Activated T-cell treated with anti-CD3 and anti-CD28 coated beads, Interleukin-2, amount 50 U/mL, for 1 hour (primary cell): ENCODE data around the gene FAM76A.
"Not testable (repeated sequence)": the region's sequence is repeated elsewhere in the genome, so short reads cannot be mapped to it uniquely, and the experiment has no call there.

Source experiments
- DNase-seq: peaks from one replicate; pipeline ENCODE4 v3.0.0-alpha.2; 2020

The FAM76A gene

DNA sequence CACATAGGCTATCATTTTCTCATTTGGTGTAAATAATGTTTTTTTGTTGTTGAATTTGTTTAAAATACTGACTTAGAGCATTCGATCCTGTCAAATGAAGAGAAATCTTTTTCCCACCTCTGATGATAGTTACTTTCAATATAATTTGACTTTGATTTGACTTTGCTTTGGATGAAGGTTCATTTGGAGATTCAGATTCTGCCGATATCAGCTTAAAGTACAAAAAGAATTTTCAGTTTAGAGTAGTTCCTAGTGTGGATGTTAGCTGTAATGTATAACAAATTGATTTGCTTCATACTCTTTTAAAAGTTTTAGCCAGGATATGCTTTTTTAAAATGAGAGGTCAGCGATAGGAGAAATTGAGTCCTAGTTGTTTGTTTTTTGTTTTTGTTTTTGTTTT, 57.2 kb downstream of the FAM76A start:
- DNase-seq: no peak

DNA sequence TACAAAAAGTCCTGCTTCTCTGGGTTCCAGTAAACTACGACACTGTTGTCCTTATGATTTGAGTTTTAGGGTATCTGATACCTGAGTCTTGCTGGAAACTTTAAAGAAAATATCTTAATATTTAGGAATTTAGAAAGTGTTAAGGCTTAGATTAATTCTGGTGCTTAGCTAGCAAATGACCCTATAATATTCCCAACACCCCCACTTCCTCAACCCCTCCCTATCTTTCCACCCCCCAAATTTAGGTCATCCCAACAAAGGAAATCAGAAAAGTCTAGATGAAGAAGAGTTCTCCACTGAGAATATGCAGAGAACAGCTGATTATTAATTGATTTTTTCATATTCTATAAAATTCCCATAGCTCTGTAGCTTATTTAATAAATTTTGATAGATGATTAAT, 58.9 kb downstream of the FAM76A start:
- DNase-seq: no peak

DNA sequence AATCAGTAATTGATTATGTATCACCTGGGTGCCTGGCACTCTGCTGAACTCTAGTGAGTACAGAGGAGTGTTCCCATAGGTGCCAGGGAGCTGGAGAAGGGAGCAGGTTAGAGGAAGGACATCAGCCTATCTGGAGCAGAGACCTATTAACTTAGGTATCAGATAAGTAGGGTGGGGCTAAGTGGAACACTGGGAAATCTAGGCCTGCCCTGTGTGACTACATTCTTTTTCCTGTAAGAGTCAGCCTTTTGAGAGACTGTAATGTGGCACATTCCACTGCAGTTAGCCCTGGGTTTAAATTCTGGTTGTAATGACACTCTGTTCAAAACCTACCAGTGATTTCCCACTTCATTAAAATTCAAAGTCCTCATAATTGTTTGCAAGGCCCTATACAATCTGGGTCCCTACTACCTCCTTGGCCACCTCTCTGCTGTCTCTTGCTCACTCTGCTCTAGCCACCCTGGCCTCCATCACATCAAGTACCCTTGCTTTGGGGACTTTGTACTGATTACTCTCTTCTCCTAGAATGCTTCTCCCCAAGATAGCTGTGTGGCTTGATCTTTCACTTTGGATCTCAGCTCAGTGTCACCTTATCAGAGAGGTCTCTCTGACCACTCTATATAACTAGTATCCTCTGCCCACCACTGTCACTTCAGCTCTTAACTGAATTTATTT, 60.2 kb downstream of the FAM76A start:
- DNase-seq: no peak

DNA sequence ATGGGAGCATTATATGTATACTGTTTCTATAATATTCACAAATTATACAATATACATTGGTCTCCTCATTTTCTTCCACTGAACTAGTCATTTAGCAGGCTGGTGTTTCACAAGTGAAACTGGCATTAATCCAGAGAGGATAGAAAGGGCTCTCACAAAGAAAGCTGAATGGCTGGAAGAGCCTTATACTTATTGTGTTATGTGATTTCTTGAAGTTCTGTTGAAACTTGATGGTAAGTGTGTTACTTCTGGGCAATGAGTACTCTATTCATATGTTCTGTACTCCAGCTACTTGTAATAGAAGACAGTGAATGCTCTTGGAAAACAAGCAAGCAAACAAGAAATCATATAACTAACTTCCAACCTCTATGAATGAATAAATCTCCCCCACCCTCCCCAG, 62.1 kb downstream of the FAM76A start:
- no peak for DNase-seq

DNA sequence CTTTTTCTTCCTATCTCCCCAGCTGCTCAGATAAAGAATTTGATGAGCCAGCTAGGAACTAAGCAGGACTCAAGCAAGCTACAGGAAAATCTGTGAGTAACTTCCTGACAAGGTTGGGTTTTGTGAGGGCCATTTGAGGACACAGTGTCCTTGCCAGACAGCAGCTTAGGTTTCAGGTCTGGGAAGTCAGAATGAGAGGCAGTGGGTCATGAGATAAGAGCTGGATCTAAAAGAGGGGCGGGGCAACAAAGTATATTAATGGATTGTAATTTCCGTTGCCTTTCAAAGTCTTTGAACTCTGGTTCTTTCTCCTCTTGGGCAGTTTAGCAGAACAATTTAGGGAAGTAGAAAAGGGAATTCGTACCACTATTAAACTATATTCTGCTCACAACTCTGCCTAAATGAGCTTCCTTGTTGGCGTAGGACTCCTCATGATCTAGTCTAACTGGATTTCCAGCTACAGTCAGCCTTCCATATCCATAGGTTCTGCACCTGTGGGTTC, 63.8 kb downstream of the FAM76A start:
- no peak for DNase-seq

DNA sequence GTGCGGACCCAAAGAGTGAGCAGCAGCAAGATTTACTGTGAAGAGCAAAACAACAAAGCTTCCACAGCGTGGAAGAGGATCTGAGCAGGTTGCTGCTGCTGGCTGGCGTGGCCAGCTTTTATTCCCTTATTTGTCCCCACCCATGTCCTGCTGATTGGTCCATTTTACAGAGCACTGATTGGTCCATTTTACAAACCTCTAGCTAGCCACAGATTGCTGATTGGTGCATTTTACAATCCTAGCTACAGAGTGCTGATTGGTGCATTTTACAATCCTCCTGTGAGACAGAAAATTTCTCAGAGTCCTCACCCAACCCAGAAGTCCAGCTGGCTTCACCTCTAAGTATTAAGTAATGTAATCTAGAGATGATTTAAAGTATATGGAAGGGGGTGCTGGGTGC, 64.5 kb downstream of the FAM76A start:
- not testable (repeated sequence) for DNase-seq

DNA sequence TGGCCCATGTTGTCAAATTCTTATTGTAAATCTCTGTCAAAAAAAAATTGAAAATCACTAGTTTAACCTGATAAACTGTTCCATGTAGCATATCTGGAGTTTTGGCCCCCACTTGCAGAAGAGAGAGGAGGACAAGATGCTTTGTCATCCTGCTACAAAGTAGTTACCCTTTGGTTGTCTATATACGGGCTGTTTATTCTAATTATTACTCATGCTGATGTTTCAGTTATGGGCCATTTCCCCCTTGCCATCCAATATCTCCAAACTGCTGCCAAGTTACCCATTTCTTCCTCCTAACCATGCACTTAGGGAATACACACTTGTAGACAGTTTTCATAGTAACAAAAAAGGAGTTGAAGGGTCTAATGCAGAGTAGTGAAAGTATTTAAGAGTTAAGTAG, 69.8 kb downstream of the FAM76A start:
- DNase-seq: no peak

DNA sequence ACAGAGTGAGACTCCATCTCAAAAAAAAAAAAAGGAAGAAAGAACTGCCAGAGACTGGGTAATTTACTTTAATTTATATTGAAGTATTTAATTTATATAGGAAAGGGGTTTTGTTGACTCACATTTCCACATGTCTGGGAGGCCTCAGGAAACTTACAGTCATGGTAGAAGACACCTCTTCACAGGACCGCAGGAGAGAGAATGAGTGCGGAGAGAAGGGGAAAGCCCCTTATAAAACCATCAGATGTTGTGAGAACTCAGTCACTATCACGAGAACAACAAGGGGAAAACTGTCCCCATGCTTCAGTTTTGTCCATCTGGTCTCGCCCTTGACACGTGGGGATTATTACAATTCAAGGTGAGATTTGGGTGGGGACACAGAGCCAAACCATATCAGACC, 79.0 kb downstream of the FAM76A start:
- no peak for DNase-seq

DNA sequence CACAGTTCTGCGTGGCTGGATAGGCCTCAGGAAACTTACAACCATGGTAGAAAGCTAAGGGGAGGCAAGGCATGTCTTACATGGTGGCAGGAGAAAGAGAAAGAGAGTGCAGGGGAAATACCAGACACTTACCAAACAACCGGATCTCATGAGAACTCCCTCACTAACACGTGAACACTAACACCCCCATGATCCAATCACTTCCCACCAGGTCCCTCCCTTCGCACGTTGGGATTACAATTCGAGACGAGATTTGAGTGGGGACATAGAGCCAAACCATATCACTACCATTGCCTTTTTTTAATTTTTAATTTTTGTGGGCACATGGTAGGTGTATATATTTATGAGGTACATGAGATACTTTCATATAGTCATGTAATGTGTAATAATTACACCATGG, 81.0 kb downstream of the FAM76A start:
- no peak for DNase-seq

DNA sequence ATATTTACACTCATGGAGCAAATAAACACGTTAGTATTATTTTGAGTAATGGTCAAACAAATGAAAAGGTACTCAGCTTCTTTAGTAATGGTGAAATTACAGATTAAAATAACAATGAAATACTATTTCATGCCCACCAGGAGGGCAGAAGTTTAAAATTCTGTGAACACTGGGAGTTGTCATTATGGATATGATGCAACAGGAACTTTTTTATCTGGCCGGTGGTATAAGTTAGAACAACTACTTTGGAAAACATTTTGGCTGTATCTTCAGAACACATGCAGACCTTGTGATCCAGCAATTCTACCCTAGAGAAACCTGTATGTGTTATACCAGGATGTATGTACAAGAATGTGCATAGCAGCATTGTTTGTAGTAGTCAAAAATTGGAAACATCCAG, 81.6 kb downstream of the FAM76A start:
- DNase-seq: no peak

DNA sequence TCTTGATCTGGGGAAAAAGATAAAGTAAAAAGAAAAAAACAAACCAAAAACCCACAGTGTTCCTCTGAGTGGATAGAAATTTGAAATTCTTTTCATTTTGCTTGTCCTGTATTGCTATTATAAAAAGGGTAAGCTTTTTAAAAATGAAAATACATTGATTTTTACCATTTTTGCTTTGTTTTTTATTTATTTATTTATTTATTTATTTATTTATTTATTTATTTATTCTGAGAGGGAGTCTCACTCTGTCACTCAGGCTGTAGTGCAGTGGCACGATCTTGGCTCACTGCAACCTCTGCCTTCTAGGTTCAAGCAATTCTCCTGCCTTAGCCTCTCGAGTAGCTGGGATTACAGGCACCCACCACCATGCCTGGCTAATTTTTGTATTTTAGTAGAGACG, 82.4 kb downstream of the FAM76A start:
- DNase-seq: not testable (repeated sequence)

DNA sequence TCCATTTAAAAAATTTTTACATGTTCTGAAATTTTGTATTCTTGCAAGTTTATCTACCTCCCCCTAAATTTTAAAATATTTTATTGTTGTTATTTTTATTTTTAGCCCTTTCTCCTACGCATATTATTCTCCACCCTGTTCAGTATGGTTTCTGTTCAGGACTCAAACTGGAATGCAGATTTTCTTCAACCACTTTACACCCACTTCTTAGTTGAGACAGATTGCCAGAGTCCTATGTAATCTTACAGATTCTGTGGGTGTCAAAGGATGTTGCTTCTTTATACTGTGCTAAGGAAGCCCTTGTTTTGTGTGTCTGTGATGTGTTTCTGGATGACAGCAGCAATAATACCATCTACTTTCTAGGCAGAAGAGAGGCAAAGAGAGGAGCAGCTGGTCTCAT, 84.1 kb downstream of the FAM76A start:
- DNase-seq: no peak

DNA sequence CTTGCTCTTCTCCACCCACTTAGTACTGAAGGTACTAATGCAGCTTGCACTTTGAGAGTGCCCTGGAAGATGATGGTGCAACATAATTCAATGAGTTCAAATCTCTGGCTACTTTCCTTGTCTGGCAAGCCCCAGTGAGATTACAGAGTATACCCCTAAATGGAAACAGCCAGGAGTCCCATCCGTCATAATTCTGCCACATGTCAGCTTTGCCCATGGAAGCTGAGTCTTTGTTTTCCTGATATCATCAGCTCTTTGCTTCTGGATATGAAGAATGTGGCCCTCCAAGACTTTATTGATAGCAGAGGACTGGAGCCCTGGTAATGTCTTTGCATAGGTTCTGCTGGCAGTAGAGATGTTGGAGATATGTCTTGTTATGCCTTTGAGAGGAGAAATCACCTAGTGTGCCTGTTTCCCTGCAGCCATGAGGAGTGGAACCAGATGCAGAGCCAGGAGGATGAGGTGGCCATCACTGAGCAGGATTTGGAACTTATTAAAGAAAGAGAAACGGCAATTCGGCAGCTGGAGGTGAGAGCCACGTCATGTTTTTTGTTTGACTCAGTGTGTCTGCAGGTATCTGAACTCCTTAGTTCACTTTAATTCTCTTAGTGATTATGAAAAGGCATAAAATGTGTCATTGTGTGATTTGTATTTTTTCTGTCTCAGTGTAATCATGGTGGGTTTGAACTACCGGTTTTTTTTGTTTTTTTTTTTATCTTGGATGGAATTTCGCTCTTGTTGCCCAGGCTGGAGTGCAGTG, 86.2 kb downstream of the FAM76A start:
- no peak for DNase-seq
